Gastrocnemius medialis (tissue), 4 donors: ENCODE results near the gene FRS3.

Source experiments
- CTCF ChIP-seq, 5 experiments: fragments of 450-650 bp in 3 of 5; fragments of 200-600 bp in 2 of 5; sonication (generic) in 2 of 5; IDR thresholded peaks in 4 of 5; conservative IDR thresholded peaks in 1 of 5; 1 replicate in 4 of 5; 2 replicates in 1 of 5; pipeline ENCODE4 v1.5.1; 2016 to 2019; ENCODE audit warnings: antibody characterized with exemption in 5 of 5, mild to moderate bottlenecking in 3 of 5, moderate library complexity in 3 of 5
- POLR2A ChIP-seq, 2 donors: fragments of 450-650 bp; IDR thresholded peaks; one replicate each; pipeline ENCODE4 v1.6.1; 2017; ENCODE audit warnings: antibody characterized with exemption in 2 of 2, mild to moderate bottlenecking in 2 of 2, moderate library complexity in 2 of 2

DNA sequence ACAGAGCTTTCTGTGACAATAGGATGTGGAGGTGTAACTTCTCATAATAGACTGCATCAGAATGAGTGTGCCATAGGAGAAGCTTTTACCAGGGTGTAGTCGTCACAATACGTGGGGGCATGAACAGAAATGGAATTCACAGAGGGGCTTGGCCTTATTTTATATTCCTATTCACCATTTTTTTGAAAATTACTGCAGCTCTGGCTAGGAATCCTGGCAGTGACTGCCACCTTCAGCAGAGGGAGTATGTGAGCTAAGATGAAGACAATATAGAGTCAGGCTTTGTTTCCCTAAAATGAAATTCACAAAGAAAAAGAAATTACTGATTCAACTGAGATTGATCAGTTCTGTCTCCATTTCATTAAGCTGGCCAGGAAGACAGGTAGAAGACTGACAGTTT, 21.7 kb upstream of the FRS3 start:
- TF ChIP-seq CTCF (IDR thresholded peaks at IDR 0.05 in 4 of 5, conservative IDR thresholded peaks at IDR 0.05 in 1 of 5) (no peak), POLR2A (IDR thresholded peaks at IDR 0.05) (no peak)
